RWPE2 (cell line): ENCODE data around the gene NRSN2.

Source experiments
- ATAC-seq: fragments of 200-7000 bp; cut with Tn5 transposase; 3 replicates; pipeline ENCODE4 v1.9.1; 2021; ENCODE audit warnings: low read depth
- DNase-seq: peaks from one replicate; pipeline ENCODE4 v3.0.0-alpha.2; 2020; ENCODE audit warnings: low spot score
- H3K27ac ChIP-seq: fragments of 450-650 bp; 2 replicates; pipeline ENCODE4 v1.5.1; 2017; ENCODE audit warnings: mild to moderate bottlenecking; ENCODE audit not compliant: poor library complexity, severe bottlenecking
- H3K27me3 ChIP-seq: fragments of 250-450 bp; sonication (Bioruptor Pico); 2 replicates; pipeline ENCODE4 v1.5.1; 2021; ENCODE audit warnings: mild to moderate bottlenecking, moderate library complexity; ENCODE audit not compliant: insufficient read depth, poor library complexity, severe bottlenecking
- H3K36me3 ChIP-seq: fragments of 250-450 bp; sonication (Bioruptor Pico); 2 replicates; pipeline ENCODE4 v1.5.1; 2020; ENCODE audit warnings: low read depth, mild to moderate bottlenecking, moderate library complexity
- H3K4me1 ChIP-seq: fragments of 250-450 bp; sonication (Bioruptor Pico); 2 replicates; pipeline ENCODE4 v1.5.1; 2021; ENCODE audit warnings: mild to moderate bottlenecking, moderate library complexity; ENCODE audit not compliant: insufficient read depth, poor library complexity, severe bottlenecking
- H3K4me3 ChIP-seq: fragments of 250-450 bp; sonication (Bioruptor Pico); 2 replicates; pipeline ENCODE4 v1.5.1; 2021; ENCODE audit warnings: mild to moderate bottlenecking, moderate library complexity; ENCODE audit not compliant: severe bottlenecking
- H3K9me3 ChIP-seq: fragments of 250-450 bp; sonication (Bioruptor Pico); 2 replicates; pipeline ENCODE4 v1.5.1; 2021; ENCODE audit warnings: mild to moderate bottlenecking, moderate library complexity; ENCODE audit not compliant: severe bottlenecking
- TF ChIP-seq, protein P1 (sequence below): fragments of 450-650 bp; IDR thresholded peaks from one replicate; pipeline ENCODE4 v1.5.1; 2017; ENCODE audit warnings: mild to moderate bottlenecking, moderate library complexity; ENCODE audit not compliant: poor library complexity, severe bottlenecking

NRSN2 gene

DNA sequence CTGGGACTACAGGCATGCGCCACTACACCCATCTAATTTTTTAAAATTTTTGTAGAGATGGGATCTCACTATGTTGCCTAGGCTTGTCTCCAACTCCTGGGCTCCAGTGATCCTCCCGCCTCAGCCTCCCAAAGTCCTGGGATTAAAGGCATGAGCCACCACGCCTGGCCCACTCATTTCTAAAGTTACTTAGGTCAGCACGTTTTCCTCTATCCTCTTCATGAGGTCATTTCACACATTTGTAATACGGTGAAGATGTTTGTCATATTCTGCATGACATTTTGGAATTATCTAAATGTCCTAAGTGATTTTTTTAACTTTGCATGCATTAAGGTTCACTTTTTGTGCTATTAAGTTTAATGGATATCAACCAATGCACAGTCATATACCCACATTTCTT is 33.5 kb upstream of the NRSN2 start:
- Histone ChIP-seq H3K36me3 (no peaks in the 10 kb centered on the region), H3K9me3 (no peaks in the 10 kb centered on the region), H3K4me1 (peaks cover 25% of the 10 kb centered on the region), H3K4me3 (no peak overlapping the region), H3K27ac (no peak overlapping the region), H3K27me3 (no peaks in the 10 kb centered on the region)
- no peak for ATAC-seq
- DNase-seq = no peak
- TF ChIP-seq, protein P1, sequence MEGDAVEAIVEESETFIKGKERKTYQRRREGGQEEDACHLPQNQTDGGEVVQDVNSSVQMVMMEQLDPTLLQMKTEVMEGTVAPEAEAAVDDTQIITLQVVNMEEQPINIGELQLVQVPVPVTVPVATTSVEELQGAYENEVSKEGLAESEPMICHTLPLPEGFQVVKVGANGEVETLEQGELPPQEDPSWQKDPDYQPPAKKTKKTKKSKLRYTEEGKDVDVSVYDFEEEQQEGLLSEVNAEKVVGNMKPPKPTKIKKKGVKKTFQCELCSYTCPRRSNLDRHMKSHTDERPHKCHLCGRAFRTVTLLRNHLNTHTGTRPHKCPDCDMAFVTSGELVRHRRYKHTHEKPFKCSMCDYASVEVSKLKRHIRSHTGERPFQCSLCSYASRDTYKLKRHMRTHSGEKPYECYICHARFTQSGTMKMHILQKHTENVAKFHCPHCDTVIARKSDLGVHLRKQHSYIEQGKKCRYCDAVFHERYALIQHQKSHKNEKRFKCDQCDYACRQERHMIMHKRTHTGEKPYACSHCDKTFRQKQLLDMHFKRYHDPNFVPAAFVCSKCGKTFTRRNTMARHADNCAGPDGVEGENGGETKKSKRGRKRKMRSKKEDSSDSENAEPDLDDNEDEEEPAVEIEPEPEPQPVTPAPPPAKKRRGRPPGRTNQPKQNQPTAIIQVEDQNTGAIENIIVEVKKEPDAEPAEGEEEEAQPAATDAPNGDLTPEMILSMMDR = no peak

DNA sequence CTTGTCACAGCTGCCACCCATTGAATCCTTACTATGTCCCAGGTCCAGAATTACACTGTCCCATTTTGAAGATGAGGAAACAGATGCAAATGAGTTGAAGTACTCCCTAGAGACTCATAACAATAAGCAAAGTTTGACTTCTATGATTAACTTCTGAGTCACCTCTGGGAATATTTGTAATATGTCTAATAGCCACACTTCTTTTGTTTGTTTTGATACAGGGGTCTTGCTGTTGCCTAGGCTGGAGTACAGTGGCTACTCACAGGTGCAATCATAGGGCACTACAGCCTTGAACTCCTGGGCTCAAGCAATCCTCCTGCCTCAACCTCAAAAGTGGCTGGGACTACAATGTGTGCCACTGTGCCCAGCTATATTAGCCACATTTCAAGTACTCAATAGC is 33.0 kb upstream of the NRSN2 start:
- Histone ChIP-seq H3K4me3 (no peak overlapping the region), H3K27me3 (no peaks in the 10 kb centered on the region), H3K4me1 (peaks cover 19% of the 10 kb centered on the region), H3K9me3 (no peaks in the 10 kb centered on the region), H3K36me3 (no peaks in the 10 kb centered on the region), H3K27ac (no peak overlapping the region)
- DNase-seq (no peak), ATAC-seq (peak; percentile 78)
- TF ChIP-seq, protein P1 = no peak

DNA sequence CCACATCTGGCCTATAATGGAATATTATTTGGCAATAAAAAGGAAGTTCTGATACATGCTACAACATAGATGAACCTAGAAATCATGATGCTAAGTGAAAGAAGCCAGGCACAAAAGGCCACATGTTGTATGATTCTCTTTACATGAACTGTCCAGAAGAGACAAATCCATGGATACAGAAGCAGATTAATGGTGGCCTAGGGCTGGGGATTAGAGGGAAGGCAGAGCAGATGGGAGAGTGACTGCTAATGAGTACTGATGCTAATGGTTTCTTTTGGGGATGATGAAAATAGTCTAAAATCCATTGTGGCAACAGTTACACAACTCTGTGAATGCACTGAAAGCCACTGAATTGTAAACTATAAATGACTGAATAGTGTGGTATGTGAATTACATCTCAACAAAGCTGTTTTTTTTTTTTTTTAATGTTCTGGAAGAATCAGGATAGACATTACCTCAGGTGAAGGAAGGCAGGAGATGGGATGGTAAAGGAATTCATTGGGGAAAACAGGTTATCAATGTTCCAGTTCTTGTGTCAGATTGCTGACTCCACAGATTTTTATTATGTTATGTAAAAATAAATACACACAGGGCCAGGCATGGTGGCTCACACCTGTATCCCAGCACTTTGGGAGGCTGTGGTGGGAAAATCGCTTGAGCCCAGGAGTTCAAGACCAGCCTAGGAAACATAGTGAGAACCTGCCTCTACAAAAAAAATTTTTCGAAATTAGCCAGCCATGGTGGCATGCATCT is 30.4 kb upstream of the NRSN2 start:
- no peaks in the 10 kb centered on the region for H3K36me3 ChIP-seq
- H3K9me3 ChIP-seq = no peaks in the 10 kb centered on the region
- H3K4me1 ChIP-seq = peaks cover 11% of the 10 kb centered on the region
- no peaks in the 10 kb centered on the region for H3K27me3 ChIP-seq
- no peak overlapping the region for H3K27ac ChIP-seq
- H3K4me3 ChIP-seq = no peak overlapping the region
- TF ChIP-seq, protein P1 = no peak
- ATAC-seq = no peak
- no peak for DNase-seq

DNA sequence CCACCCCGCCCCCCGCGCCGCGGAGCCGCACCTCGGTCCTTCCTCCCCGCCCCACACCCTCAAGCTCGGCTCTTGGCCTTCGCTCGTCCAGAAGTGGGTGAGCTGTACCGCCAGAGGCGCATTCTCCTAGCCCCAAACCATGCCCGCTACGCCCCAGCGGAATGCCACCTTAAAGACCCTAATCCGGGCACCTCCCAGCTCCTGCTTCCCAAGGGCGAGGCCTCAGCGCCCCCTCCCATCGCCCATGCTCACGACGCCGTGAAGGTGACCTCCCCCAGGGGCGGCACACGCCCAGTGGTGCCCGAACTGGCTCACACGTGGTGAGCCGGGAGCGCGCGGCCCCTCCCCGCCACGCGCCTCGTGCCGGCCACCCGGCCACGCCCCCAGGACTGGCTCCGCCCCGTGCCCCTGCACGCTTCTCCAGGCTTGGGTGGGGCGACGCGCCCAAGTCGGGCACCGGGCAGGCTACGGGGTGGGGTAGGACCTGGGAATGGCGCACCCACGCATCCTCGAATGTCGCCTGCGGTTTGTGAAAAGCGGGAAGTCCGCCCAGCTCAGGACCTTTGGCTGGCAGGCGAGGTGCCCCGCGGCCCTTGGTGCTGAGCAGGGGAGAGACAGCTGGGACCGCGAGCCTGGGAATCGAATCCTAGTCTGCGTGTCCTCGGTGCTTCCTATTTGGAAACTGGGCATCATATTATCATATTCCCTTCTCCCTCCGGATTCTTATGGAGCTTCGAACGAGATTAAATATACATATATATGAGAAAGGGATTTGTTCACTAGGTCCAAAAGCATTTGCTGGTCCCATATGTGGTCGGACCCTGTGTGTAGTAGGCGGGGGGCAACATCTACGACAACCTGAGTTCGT is 22.5 kb upstream of the NRSN2 start:
- peak overlapping the region; percentile 87 for H3K27ac ChIP-seq
- peak; percentile 54 for ATAC-seq

More for the DNA sequence above, 22.5 kb upstream of the NRSN2 start:
- peaks cover 4% of the 10 kb centered on the region for H3K4me1 ChIP-seq
- TF ChIP-seq, protein P1 = peak; percentile 29
- peak; percentile 95 for DNase-seq
- H3K4me3 ChIP-seq = peak overlapping the region; percentile 85
- no peaks in the 10 kb centered on the region for H3K27me3 ChIP-seq
- H3K9me3 ChIP-seq = no peaks in the 10 kb centered on the region
- peaks cover 5% of the 10 kb centered on the region; the same call in 1 of the 2 replicates for H3K36me3 ChIP-seq
